Measurements from ENCODE around the gene AKR1B1. TPM values are rescaled to one million over a fixed set of nuclear protein-coding genes. Genes with fewer than 3 reads are reported as not detected.

The AKR1B1 gene
- total RNA-seq, 1 experiment from 2014 or later: 135 TPM

DNA sequence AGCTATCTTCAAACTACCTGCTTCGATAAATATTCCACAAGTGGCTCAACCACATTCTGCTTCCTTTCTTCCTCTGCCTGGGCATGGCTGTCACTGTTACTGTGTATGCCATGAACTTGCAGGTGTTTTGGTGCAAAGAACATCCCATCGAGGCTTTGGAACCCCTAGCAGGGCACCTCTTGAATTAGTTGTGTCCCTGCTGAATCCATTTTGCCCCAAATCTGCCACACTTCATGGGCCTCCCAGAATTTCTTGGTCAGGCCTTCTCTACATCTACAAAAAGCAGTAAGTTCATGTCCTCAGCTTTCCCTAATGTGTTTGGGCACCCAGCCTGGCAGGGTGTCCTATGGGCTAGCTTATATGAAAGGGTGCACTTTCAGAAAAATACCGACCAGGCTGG is 53.6 kb downstream of the AKR1B1 start:
- Mint-ChIP-seq H3K4me1 (peaks cover 12% of the 10 kb centered on the region), H3K4me3 (no peak overlapping the region), H3K27me3 (ENCODE audit: low read depth) (no peaks in the 10 kb centered on the region; the same call in none of the 2 replicates), H3K36me3 (no peaks in the 10 kb centered on the region), H3K27ac (no peak overlapping the region), H3K9me3 (peaks cover 16% of the 10 kb centered on the region)
- ChIA-PET POLR2A (no interaction called here), CTCF (interaction anchor here (0.5 to 1.4 kb wide), 2 partner anchors 15 to 280 kb away, joined by 3 to 4 read pairs; no protein-coding TSS in a partner anchor)
- TF ChIP-seq HMGXB4 (CRISPR knock-in tag; IDR thresholded peaks at IDR 0.05): no peak
- TF ChIP-seq ZNF121 (CRISPR knock-in tag; IDR thresholded peaks at IDR 0.05): no peak
- no peak for TF ChIP-seq HMGA2 (CRISPR knock-in tag; IDR thresholded peaks at IDR 0.05)
- no peak for TF ChIP-seq ZBTB21 (CRISPR knock-in tag; IDR thresholded peaks at IDR 0.05; ENCODE audit: borderline replicate concordance)
- TF ChIP-seq RELA (CRISPR knock-in tag; IDR thresholded peaks at IDR 0.05; ENCODE audit: borderline replicate concordance): no peak
- TF ChIP-seq ARID4B (CRISPR knock-in tag; IDR thresholded peaks at IDR 0.05; ENCODE audit: borderline replicate concordance): no peak
- TF ChIP-seq, protein P1, sequence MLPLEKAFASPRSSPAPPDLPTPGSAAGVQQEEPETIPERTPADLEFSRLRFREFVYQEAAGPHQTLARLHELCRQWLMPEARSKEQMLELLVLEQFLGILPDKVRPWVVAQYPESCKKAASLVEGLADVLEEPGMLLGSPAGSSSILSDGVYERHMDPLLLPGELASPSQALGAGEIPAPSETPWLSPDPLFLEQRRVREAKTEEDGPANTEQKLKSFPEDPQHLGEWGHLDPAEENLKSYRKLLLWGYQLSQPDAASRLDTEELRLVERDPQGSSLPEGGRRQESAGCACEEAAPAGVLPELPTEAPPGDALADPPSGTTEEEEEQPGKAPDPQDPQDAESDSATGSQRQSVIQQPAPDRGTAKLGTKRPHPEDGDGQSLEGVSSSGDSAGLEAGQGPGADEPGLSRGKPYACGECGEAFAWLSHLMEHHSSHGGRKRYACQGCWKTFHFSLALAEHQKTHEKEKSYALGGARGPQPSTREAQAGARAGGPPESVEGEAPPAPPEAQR (CRISPR knock-in tag; IDR thresholded peaks at IDR 0.05): no peak
- no peak for TF ChIP-seq ESRRA (CRISPR knock-in tag; IDR thresholded peaks at IDR 0.05; ENCODE audit: borderline replicate concordance)
- TF ChIP-seq PRRX2 (CRISPR knock-in tag; IDR thresholded peaks at IDR 0.05): no peak
- no peak for TF ChIP-seq ATF3 (CRISPR knock-in tag; conservative IDR thresholded peaks at IDR 0.05)
- no peak for TF ChIP-seq ZNF425 (CRISPR knock-in tag; conservative IDR thresholded peaks at IDR 0.05)
- TF ChIP-seq CREM (CRISPR knock-in tag; IDR thresholded peaks at IDR 0.05): no peak
- ATAC-seq: no peak
- no peak for DNase-seq (ENCODE audit: low spot score)

DNA sequence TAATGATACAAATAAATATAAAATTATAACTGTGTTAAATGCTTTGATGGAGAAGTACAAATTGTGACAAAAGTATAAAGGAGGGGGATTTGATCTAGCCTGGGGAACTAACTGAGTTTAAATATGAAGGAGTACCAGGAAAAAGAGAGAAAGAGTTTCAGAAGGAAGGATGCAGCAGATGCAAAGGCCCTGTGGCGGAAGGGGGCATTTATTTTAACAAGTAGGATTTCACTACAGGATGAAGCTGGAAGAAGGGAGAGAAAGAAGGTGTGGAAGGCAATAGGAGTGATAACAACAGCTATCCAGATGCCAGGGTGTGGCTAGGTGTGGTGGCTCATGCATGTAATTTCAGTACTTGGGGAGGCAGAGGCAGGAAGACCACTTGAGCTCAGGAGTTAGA is 55.8 kb downstream of the AKR1B1 start:
- H3K36me3 Mint-ChIP-seq: no peaks in the 10 kb centered on the region
- peaks cover 16% of the 10 kb centered on the region for H3K9me3 Mint-ChIP-seq
- ATAC-seq (no peak), DNase-seq (ENCODE audit: low spot score) (no peak)
- ChIA-PET CTCF (interaction anchor here (1.2 kb wide), 1 partner anchor 46 kb away, joined by 5 read pairs; no protein-coding TSS in a partner anchor), POLR2A (no interaction called here)
- peaks cover 12% of the 10 kb centered on the region for H3K4me1 Mint-ChIP-seq
- no peak overlapping the region for H3K27ac Mint-ChIP-seq
- H3K4me3 Mint-ChIP-seq: no peak overlapping the region
- no peaks in the 10 kb centered on the region; the same call in 1 of the 2 replicates for H3K27me3 Mint-ChIP-seq (ENCODE audit: low read depth)
- TF ChIP-seq GTF2I (CRISPR knock-in tag; conservative IDR thresholded peaks at IDR 0.05): peak; percentile 56; the same call in 1 of the 2 replicates
- no peak for TF ChIP-seq NR3C1 (CRISPR knock-in tag; conservative IDR thresholded peaks at IDR 0.05; ENCODE audit: low read depth)
- TF ChIP-seq, protein P2, sequence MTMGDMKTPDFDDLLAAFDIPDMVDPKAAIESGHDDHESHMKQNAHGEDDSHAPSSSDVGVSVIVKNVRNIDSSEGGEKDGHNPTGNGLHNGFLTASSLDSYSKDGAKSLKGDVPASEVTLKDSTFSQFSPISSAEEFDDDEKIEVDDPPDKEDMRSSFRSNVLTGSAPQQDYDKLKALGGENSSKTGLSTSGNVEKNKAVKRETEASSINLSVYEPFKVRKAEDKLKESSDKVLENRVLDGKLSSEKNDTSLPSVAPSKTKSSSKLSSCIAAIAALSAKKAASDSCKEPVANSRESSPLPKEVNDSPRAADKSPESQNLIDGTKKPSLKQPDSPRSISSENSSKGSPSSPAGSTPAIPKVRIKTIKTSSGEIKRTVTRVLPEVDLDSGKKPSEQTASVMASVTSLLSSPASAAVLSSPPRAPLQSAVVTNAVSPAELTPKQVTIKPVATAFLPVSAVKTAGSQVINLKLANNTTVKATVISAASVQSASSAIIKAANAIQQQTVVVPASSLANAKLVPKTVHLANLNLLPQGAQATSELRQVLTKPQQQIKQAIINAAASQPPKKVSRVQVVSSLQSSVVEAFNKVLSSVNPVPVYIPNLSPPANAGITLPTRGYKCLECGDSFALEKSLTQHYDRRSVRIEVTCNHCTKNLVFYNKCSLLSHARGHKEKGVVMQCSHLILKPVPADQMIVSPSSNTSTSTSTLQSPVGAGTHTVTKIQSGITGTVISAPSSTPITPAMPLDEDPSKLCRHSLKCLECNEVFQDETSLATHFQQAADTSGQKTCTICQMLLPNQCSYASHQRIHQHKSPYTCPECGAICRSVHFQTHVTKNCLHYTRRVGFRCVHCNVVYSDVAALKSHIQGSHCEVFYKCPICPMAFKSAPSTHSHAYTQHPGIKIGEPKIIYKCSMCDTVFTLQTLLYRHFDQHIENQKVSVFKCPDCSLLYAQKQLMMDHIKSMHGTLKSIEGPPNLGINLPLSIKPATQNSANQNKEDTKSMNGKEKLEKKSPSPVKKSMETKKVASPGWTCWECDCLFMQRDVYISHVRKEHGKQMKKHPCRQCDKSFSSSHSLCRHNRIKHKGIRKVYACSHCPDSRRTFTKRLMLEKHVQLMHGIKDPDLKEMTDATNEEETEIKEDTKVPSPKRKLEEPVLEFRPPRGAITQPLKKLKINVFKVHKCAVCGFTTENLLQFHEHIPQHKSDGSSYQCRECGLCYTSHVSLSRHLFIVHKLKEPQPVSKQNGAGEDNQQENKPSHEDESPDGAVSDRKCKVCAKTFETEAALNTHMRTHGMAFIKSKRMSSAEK (CRISPR knock-in tag; IDR thresholded peaks at IDR 0.05; ENCODE audit: borderline replicate concordance): no peak
- TF ChIP-seq, protein P3, sequence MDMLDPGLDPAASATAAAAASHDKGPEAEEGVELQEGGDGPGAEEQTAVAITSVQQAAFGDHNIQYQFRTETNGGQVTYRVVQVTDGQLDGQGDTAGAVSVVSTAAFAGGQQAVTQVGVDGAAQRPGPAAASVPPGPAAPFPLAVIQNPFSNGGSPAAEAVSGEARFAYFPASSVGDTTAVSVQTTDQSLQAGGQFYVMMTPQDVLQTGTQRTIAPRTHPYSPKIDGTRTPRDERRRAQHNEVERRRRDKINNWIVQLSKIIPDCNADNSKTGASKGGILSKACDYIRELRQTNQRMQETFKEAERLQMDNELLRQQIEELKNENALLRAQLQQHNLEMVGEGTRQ (CRISPR knock-in tag; IDR thresholded peaks at IDR 0.05): no peak
- TF ChIP-seq ZNF219 (CRISPR knock-in tag; IDR thresholded peaks at IDR 0.05; ENCODE audit: borderline replicate concordance): no peak
- TF ChIP-seq TCF7 (CRISPR knock-in tag; IDR thresholded peaks at IDR 0.05; ENCODE audit: low read depth): no peak
- no peak for TF ChIP-seq FOXP1 (CRISPR knock-in tag; IDR thresholded peaks at IDR 0.05; ENCODE audit: borderline replicate concordance)
